Testis (tissue), 3 donors: ENCODE data around the gene PRELID3B. TPM values are rescaled to one million over a fixed set of nuclear protein-coding genes. Genes with fewer than 3 reads are reported as not detected.
"Not testable (repeated sequence)": the region's sequence is repeated elsewhere in the genome, so short reads cannot be mapped to it uniquely, and the experiment has no call there.

ENCODE experiments used
- DNase-seq: peaks from one replicate; pipeline ENCODE4 v3.0.0-alpha.2; 2019
- H3K27ac ChIP-seq, 2 donors: fragments of 200-600 bp; sonication (generic); one replicate each; pipeline ENCODE4 v1.5.1; 2019
- H3K27me3 ChIP-seq: fragments of 200-600 bp; sonication (generic); one replicate; pipeline ENCODE4 v1.5.1; 2019
- H3K36me3 ChIP-seq: fragments of 200-600 bp; sonication (generic); one replicate; pipeline ENCODE4 v1.5.1; 2017; ENCODE audit warnings: low read depth; ENCODE audit errors: missing control alignments
- H3K4me1 ChIP-seq: fragments of 200-600 bp; sonication (generic); one replicate; pipeline ENCODE4 v1.5.1; 2019
- H3K4me3 ChIP-seq, 2 donors: fragments of 200-600 bp; sonication (generic); one replicate each; pipeline ENCODE4 v1.5.1; 2017 to 2019
- H3K9me3 ChIP-seq: fragments of 200-600 bp; sonication (generic); one replicate; pipeline ENCODE4 v1.5.1; 2017
- POLR2A ChIP-seq: fragments of 450-650 bp; IDR thresholded peaks from one replicate; pipeline ENCODE4 v1.6.1; 2017; ENCODE audit warnings: antibody characterized with exemption, mild to moderate bottlenecking, moderate library complexity
- WGBS, 2 donors: methylation state at CpG; one replicate each; pipeline ENCODE4 v1.1.5; 2018; 5-methylcytosine and 5-hydroxymethylcytosine counted together
- intact Hi-C: fragments of 100-400 bp; cut with DNase I; formaldehyde crosslinking; loops from one replicate; pipeline ENCODE4 v1.15.1; 2023; ENCODE audit warnings: low total_unique reads
- polyA plus RNA-seq: library from polyadenylated mRNA; stranded (reverse); fragments of 350-450 nt; fragmentation: Illumina TruSeq; extraction: RNeasy Lipid Tissue Mini Kit (QIAGEN cat#74804); gene quantifications from one replicate; pipeline ENCODE4 v1.2.3, GENCODE V29; 2014; ENCODE audit warnings: low read depth, low replicate concordance; ENCODE audit not compliant: insufficient read depth
- total RNA-seq, 2 donors: library from RNA; depleted of rRNA; stranded (reverse); fragments of >200 nt; gene quantifications; one replicate each; pipeline ENCODE4 v1.2.3, GENCODE V29; 2016
- TF ChIP-seq, protein P1 (sequence below), 3 experiments: fragments of 450-650 bp in 2 of 3; fragments of 200-600 bp in 1 of 3; sonication (generic) in 1 of 3; IDR thresholded peaks; one replicate each; pipeline ENCODE4 v1.5.1; 2016 to 2019; ENCODE audit warnings: antibody characterized with exemption in 3 of 3, mild to moderate bottlenecking in 2 of 3, moderate library complexity in 1 of 3

Gene PRELID3B
- total and polyA plus RNA-seq, 3 donors from 2014 or later: 29.1 to 54.3 (median 35.3) TPM

DNA sequence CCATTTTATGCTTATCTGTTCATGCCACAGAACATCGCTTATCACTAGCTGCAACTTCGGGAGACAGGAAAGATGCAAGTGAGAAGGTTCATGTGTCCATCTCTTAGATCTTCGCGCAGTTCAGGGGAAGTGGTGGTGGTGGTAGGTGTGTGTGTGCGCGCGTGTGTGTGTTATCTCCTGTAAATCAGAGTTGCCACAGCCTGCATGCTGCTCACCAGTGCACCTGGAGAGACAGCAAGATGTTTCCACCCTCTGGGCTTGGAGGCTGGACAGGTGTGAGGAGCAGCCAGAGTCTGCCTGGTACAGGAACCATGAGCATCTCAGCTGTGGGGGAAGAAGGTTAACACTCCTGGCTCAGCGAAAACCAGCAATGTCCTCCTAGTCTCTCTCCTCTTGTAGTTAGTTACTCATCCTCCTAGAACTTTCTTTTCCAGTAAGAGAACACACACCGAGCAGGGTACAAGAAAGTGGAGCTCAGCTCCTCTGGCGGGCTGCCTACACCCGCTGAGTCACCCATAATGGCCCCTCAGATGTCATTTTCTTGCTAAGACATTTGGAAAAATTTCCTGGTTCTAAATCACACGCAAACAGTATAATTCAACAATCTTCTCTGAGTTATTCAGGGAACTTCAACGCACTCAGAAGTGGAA lies 28.5 kb downstream of the PRELID3B start:
- WGBS, 2 donors: 74 to 81% methylated on average over 13 of the region's 13 CpGs
- intact Hi-C loops: no loop called here
- Histone ChIP-seq H3K27ac (no peak overlapping the region), H3K4me1 (peaks cover 21% of the 10 kb centered on the region), H3K27me3 (no peaks in the 10 kb centered on the region), H3K9me3 (no peaks in the 10 kb centered on the region), H3K4me3 (no peak overlapping the region), H3K36me3 (no peaks in the 10 kb centered on the region)
- TF ChIP-seq, protein P1, sequence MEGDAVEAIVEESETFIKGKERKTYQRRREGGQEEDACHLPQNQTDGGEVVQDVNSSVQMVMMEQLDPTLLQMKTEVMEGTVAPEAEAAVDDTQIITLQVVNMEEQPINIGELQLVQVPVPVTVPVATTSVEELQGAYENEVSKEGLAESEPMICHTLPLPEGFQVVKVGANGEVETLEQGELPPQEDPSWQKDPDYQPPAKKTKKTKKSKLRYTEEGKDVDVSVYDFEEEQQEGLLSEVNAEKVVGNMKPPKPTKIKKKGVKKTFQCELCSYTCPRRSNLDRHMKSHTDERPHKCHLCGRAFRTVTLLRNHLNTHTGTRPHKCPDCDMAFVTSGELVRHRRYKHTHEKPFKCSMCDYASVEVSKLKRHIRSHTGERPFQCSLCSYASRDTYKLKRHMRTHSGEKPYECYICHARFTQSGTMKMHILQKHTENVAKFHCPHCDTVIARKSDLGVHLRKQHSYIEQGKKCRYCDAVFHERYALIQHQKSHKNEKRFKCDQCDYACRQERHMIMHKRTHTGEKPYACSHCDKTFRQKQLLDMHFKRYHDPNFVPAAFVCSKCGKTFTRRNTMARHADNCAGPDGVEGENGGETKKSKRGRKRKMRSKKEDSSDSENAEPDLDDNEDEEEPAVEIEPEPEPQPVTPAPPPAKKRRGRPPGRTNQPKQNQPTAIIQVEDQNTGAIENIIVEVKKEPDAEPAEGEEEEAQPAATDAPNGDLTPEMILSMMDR (IDR thresholded peaks at IDR 0.05): no peak
- no peak for TF ChIP-seq POLR2A
- peak; percentile 11 for DNase-seq

DNA sequence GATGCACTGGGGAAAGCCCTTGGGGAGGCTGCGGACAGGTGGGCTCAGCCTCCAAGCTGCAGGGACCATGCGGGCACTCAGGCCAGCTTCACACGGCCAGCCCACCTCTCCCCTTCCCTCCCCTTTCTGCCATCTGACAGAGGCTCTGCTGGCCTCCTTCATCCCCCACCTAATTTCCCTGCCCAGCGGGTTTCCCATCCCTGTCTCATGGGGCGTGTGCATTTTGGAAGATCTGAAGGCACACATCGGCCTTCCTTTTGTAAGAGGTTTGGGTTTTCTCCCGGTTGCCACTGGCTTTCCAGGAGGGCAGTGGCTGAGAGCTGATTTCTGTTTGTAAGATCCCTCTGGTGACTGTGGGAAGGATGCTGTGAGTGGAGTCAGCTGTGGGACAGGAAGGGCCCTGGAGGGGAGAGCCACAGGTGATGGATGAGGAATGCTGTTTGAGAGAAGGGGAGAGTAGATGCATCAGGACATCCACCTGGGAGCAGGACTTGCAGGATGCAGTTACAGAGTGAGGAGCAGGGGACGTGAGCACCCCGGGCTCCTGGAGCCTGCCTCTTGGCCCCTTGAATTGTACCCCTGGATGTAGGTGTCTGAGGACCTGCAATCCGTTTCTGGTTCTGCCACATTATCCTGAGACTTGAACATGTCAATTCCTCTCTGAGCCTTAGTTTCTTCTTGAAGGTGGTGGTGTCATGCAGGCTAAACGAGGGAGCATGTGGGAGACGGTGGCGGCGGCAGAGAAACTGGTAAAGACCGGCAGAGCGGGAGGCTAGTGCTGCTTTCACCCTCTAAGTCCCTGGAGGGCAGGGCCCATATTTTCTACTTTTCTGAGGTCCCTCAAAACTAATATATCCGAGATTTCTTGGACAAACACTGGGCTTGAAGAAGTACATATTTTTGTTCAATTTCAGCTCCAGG lies 29.3 kb downstream of the PRELID3B start:
- Histone ChIP-seq H3K27me3 (no peaks in the 10 kb centered on the region), H3K27ac (no peak overlapping the region), H3K4me1 (peaks cover 20% of the 10 kb centered on the region), H3K36me3 (no peaks in the 10 kb centered on the region), H3K9me3 (no peaks in the 10 kb centered on the region), H3K4me3 (no peak overlapping the region)
- intact Hi-C loops: no loop called here
- no peak for TF ChIP-seq POLR2A
- TF ChIP-seq, protein P1 (IDR thresholded peaks at IDR 0.05): no peak
- peak; percentile 7 for DNase-seq
- WGBS, 2 donors: 90 to 91% methylated on average over 17 of the region's 17 CpGs

DNA sequence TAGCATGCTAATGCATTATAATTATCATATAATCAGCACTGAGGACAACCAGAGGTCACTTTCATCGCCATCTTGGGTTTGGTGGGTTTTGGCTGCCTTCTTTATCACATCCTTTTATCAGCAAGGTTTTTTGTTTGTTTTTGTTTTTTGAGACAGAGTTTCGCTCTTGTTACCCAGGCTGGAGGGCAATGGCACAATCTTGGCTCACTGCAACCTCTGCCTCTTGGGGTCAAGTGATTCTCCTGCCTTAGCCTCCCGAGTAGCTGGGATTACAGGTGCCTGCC lies 30.8 kb downstream of the PRELID3B start:
- not testable (repeated sequence) for DNase-seq

DNA sequence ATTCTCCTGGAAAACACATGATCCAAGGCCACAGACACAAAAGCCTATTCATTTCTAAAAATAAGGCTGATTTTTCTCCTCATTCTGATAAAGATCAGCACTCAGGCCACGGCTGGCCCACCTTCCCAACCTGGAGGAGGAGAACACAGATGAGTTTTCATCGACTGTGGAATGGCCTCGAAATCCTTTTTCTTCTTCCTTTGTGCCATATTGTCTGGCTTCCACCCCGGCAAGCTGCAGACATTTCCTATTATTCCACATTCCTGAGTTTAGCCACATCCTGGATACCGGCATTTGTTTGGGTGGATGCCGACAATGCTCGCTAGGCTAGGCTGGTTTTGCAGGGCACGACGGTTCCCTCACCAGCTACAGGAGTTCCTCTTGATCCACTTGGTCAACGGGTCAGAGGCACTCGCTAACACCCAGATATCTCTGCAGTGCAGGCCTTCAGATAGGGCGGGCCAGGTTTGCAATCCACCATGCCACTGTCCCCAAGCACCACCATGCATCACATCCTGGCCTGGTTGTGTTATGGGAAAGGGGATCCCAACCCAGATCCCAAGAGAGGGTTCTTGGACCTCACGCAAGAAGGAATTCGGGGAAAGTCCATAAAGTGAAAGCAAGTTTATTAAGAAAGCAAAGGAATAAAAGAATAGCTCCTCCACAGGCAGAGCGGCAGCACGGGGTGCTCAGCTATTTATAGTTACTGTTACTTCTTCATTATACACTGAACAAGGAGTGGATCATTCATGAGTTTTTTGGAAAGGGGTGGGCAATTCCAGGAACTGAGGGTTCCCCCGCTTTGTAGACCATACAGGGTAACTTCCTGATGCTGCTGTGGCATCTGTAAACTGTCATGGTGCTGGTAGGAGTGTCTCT lies 31.4 kb downstream of the PRELID3B start:
- TF ChIP-seq, protein P1 (IDR thresholded peaks at IDR 0.05): no peak
- no peak for TF ChIP-seq POLR2A
- H3K27me3 ChIP-seq: no peaks in the 10 kb centered on the region
- no peaks in the 10 kb centered on the region for H3K9me3 ChIP-seq
- no peak overlapping the region for H3K4me3 ChIP-seq
- DNase-seq: no peak
- intact Hi-C loops: no loop called here
- no peak overlapping the region for H3K27ac ChIP-seq
- H3K36me3 ChIP-seq: no peaks in the 10 kb centered on the region
- H3K4me1 ChIP-seq: peaks cover 6% of the 10 kb centered on the region
- 71 to 74% methylated on average over 17 of the region's 17 CpGs for WGBS, 2 donors

More for the DNA sequence above, 30.8 kb downstream of the PRELID3B start:
- H3K27ac ChIP-seq, H3K4me1 ChIP-seq, H3K4me3 ChIP-seq, intact Hi-C loops, H3K27me3 ChIP-seq, H3K36me3 ChIP-seq, H3K9me3 ChIP-seq: not testable (repeated sequence)
- 85 to 94% methylated on average over 3 of the region's 3 CpGs for WGBS, 2 donors
